HG03342 (cell line): ENCODE data around the gene TNS3.
A peak's percentile ranks its signal among the peaks of the same experiment; 100 is the strongest.
"Not testable (repeated sequence)": the region's sequence is repeated elsewhere in the genome, so short reads cannot be mapped to it uniquely, and the experiment has no call there.

ENCODE experiments used
- ATAC-seq: cut with Tn5 transposase; IDR thresholded peaks from one replicate; pipeline ENCODE4 v1.9.1; 2021; ENCODE audit warnings: mild to moderate bottlenecking, moderate library complexity; ENCODE audit not compliant: unreplicated experiment

TNS3 gene

GRCh38 chr7:47273974-47274766 lies 307.7 kb downstream of the TNS3 start:
- no peak for ATAC-seq

- ATAC-seq: no peak
Measured at GRCh38 chr7:47273088-47273487, 308.8 kb downstream of the TNS3 start.

DNA sequence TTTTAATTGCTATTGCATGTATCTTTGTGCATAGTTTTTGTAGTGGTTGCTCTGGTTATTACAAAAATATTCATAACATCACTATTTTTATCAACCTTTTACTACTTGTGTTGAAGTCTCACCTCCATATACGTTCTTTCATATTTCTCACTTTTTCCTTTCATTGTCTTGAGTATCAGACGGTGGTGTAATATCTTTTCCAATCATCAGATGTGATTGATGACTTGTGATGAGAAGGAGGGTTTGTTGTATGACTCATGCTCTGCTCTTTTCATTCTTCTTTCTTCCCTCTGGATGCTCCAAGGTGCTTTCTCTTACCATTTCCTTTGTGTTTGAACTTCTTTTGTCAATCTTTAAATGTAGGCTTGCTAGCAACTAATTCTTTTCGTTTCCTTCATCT lies 310.2 kb downstream of the TNS3 start:
- no peak for ATAC-seq

DNA sequence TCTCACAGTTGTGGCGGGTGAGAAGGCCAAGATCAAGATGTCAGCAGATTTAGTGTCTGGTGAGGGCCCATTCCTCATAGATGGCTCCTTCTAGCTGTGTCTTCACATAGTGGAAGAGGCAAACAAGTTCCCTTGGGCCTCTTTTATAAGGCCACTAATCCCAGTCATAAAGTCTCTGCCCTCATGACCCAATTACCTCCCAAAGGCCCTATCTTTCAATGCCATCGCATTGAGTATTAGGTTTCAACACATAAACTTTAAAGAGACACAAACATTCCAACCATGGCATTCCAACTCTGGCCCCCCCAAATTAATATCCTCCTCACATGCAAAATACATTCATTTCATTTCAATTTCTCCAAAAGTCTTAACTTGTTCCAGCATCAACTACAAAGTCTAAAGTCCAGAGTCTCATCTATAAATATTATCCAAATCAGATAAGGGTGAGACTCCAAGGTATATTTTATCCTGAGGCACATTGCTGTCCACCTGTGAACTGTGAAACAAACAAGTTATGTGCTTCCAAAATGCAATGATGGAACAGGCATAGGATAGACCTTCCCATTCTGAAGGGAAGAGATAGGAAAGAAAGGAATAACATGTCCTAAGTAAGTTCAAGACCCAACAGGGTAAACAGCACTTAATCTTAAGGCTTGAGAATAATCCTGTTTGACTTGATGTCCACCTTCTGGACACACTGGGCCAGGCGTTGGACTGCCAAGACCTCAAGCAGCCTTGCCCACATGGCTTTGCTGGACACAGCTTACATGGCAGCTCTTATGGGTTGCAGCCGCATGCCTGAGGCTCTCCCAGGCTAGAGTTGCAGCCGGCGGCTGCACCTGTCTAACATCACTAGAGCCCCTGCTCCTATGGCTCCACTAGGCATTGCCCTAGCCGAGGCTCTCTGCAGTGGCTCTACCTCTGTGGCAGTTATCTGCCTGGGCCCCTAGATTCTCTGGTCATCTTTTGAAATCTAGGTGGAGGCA lies 312.8 kb downstream of the TNS3 start:
- ATAC-seq: no peak

DNA sequence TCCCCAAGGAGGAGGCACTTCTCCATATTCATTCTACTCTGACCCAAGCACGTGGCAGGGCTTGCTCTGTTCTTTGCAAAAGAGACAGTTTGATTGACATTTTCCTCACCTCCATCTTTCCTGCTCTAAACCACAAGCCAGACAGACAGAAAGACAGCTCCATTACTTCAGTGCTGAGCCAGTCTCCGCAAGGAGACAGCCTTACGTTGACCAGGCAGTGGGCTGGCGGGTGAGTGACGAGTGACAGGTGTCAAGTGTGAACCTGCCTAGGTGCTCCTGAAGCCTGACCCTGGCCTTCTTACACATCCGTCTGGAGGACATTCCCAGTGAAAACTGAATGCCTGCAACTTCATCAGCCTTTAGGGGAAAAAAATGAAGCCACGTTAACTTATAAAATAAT lies 314.6 kb downstream of the TNS3 start:
- no peak for ATAC-seq

GRCh38 chr7:47266799-47267198 lies 315.1 kb downstream of the TNS3 start:
- no peak for ATAC-seq

- peak; percentile 90 for ATAC-seq
Measured at GRCh38 chr7:47266131-47266706, 315.7 kb downstream of the TNS3 start.

DNA sequence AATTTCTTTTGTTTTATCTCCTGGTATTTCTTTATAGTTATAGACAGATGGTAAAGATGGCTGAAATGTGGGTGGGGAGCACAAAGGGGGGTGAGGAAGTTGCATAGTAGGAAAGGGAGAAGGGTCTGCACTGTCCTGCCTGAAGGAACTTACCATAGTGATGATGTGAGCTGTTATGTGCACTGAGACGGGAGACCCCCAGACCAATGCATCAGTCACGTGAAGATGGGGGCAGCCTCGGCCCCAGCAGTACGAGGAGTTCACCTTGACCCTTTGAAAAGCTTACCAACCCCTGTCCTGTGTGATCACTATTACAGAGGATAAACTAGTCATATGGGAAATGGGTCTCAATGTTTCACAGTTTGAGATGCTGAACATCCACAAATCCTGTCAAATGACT lies 316.3 kb downstream of the TNS3 start:
- no peak for ATAC-seq

- no peak for ATAC-seq
Measured at GRCh38 chr7:47264021-47264651, 317.8 kb downstream of the TNS3 start.

GRCh38 chr7:47262881-47263280 lies 319.0 kb downstream of the TNS3 start:
- ATAC-seq: no peak

DNA sequence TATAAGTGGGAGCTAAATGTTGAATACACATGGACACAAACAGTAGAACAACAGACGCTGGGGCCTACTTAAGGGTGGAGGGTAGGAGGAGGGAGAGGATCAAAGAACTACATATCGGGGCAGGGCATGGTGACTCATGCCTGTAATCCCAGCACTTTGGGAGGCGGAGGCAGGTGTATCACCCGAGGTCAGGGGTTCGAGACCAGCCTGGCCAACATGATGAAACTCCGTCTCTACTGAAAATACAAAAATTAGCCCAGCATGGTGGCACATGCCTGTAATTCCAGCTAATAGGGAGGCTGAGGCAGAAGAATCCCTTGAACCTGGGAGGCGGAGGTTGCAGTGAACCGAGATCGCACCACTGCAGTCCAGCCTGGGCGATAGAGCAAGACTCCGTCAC lies 319.8 kb downstream of the TNS3 start:
- not testable (repeated sequence) for ATAC-seq

DNA sequence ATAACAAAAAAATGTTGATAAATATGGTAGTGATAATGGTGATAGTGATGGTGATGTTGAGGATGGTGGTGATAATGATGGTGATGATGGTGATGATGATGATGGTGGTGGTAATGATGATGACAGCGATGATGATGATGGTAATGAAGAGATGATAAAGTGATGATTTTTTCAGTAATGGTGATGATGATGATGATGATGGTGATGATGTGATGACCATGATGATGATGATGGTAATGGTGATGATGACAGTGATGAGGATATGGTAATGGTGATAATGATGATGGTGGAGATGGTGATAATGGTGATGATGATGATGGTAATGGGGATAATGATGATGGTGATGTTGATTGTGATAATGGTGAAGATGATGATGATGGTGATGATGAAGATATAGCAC lies 321.6 kb downstream of the TNS3 start:
- ATAC-seq: no peak

GRCh38 chr7:47259682-47260081 lies 322.2 kb downstream of the TNS3 start:
- no peak for ATAC-seq

- ATAC-seq: no peak
Measured at GRCh38 chr7:47258798-47259197, 323.1 kb downstream of the TNS3 start.

DNA sequence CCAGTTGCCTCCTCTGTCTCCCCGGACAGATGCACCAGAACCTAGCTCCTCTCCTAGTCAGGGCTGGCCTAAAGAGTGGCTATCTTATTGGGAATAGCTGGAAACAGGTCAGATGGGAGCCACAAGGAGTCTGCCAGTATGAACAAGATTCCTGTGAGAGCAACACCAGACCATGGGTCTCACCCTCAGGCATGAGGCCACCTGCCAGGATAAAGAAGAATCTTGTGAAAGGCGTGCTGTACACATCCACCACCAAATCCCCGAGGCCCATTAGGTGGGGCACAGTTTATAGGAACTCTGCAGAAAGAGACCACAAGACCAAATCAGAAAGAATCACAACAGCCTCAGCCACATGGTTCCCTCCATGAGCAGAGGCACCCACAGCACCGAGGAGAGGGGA lies 325.9 kb downstream of the TNS3 start:
- ATAC-seq: no peak

DNA sequence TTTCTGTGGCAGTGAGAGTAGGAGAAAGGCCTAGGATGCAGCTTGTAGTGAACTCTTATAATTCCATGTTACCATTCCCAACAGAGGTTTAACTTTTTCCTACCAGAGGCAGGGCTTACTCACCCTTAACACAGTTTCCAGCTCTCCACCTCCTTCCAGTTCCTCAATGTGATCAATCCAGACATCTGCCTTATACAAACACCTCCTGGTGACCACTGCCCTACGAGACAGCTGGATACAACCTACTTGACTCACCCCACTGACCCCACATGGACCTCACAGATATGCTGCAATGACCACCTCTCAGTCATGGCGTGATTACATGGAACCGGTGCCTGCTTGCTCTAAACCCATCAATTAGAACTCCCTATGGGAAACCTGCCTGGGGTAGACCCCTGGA lies 326.5 kb downstream of the TNS3 start:
- ATAC-seq: no peak

DNA sequence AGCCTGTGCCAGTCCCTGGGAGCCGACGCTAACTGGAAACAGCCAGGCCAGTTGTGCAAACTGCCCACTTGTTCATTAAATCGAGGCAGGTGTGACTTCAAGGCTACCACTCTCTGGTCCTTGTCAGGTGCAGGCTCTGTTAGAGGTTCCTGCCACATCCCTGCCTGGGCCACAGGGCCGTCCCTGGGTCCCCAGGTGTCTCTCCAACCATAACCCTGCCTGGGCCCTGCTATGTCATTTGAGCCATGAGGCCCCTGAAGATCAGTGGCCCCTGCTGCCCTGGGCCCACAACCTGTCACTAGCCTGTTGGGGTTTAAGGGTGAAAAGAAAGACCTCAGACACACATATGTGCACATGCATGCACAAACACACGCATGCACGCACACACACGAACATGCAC lies 326.9 kb downstream of the TNS3 start:
- no peak for ATAC-seq

DNA sequence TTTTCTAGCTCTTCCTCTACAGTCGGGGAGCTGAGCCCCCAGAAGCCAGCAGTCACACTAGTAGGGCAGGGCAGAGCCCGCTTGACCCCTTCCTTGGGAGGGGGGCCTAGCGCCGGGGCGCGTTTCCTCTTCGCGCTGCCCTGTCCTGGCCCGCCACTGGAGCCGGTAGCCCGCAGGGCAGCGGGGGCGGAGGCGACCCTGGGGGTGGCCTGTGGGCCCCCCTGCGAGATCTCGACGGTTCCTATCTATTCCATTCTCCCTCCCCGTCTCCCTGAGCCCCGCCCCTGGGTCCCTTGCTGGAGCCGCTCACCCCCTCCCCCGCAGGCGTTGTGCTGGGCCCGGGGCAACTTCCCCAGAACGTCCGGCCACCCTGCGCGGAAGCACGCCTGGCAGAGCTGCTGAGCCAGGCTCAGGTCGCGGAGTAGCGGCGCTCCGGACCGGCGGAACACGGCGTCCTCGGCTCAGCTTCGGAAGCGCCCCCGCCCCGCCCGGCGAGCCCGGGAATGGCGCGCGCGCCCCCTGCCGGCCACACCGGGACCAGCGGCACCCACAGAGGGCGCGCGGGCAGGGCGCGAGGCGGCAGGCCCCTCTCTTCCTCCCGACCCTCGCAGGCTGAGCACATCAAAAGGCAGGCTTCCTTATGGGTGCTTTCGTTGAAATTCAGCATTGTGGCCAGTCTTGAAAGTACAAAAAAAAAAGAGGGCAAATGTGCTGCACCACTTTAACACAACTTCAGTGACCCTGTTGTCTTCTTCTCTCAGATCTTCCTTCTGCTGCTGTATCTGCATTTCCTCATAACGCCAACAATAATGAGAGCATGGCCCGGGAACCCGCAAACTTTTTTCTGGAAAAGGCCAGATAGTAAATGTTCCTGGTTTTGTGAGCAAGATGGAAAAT lies 327.6 kb downstream of the TNS3 start:
- ATAC-seq: peak; percentile 84

DNA sequence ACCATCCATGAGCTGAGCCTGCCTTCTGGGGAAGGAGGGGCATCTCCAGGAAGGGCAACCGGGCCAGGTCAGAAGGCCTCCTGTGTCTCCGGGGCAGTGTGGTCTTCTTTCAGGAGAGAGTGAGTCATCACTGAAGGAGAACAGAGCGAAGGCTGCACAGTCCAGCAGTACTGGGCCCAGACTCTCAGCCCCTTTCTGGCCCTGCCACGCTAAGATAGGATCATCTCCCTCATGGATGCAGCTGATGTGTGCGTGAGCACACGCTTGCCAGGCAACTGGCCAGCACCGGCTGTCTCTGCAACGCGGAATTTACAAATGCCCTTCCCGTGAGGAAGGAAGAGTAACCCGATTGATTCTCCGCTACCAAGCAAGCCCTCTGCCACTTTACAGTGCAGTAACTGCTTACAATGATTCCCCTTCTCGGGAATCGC lies 328.2 kb downstream of the TNS3 start:
- peak; percentile 30 for ATAC-seq

DNA sequence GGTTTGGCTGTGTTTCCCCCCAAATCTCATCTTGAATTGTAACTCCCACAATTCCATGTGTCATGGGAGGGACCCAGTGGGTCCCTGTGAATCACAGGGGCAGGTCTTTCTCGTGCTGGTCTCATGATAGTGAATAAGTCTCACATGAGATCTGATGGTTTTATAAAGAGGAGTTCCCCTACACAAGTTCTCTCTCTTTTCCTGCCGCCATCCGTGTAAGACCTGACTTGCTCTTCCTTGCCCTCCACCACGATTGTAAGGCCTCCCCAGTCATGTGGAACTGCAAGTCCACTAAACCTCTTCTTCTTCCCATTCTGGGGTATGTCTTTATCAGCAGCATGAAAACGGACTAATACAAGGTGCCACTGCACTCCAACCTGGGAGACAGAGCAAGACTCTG lies 329.2 kb downstream of the TNS3 start:
- no peak for ATAC-seq
